ENCODE data around the gene RBM6.

The RBM6 gene

GRCh38 chr3:50120364-50121071 lies 180.6 kb downstream of the RBM6 start:
- H3K4me3 Mint-ChIP-seq, result no peak overlapping the region
- H3K27ac Mint-ChIP-seq (ENCODE audit: low read depth), result no peak overlapping the region
- no peaks in the 10 kb centered on the region for H3K27me3 Mint-ChIP-seq
- no peak for DNase-seq (ENCODE audit: low spot score in 2 of 2)
- peaks cover 56% of the 10 kb centered on the region for H3K36me3 Mint-ChIP-seq (ENCODE audit: insufficient read depth)
- no peaks in the 10 kb centered on the region for H3K9me3 Mint-ChIP-seq
- peaks cover 11% of the 10 kb centered on the region for H3K4me1 Mint-ChIP-seq
- ATAC-seq (replicated peaks; ENCODE audit: extremely low read depth, poor library complexity, severe bottlenecking), result no peak

- Mint-ChIP-seq H3K36me3 (ENCODE audit: insufficient read depth) (peaks cover 52% of the 10 kb centered on the region), H3K4me1 (peaks cover 11% of the 10 kb centered on the region), H3K27ac (ENCODE audit: low read depth) (no peak overlapping the region), H3K4me3 (no peak overlapping the region), H3K9me3 (no peaks in the 10 kb centered on the region), H3K27me3 (no peaks in the 10 kb centered on the region)
- DNase-seq (ENCODE audit: low spot score in 2 of 2), result peak; percentile 41 to 56
- peak; percentile 90 for ATAC-seq (replicated peaks; ENCODE audit: extremely low read depth, poor library complexity, severe bottlenecking)
These were observed 181.4 kb downstream of the RBM6 start for GRCh38 chr3:50121072-50122032.

- H3K4me3 Mint-ChIP-seq, result no peak overlapping the region
- H3K27me3 Mint-ChIP-seq, result no peaks in the 10 kb centered on the region
- peaks cover 47% of the 10 kb centered on the region for H3K36me3 Mint-ChIP-seq (ENCODE audit: insufficient read depth)
- peak overlapping the region; percentile 61 for H3K27ac Mint-ChIP-seq (ENCODE audit: low read depth)
- H3K9me3 Mint-ChIP-seq, result no peaks in the 10 kb centered on the region
- DNase-seq (ENCODE audit: low spot score in 2 of 2), result no peak
- H3K4me1 Mint-ChIP-seq, result peaks cover 11% of the 10 kb centered on the region
- ATAC-seq (replicated peaks; ENCODE audit: extremely low read depth, poor library complexity, severe bottlenecking), result no peak
These were observed 182.1 kb downstream of the RBM6 start for GRCh38 chr3:50122071-50122470.

GRCh38 chr3:50122661-50123391 lies 182.9 kb downstream of the RBM6 start:
- Mint-ChIP-seq H3K36me3 (ENCODE audit: insufficient read depth) (peaks cover 43% of the 10 kb centered on the region), H3K27me3 (no peaks in the 10 kb centered on the region), H3K9me3 (no peaks in the 10 kb centered on the region), H3K27ac (ENCODE audit: low read depth) (peak overlapping the region; percentile 61), H3K4me3 (no peak overlapping the region), H3K4me1 (peaks cover 11% of the 10 kb centered on the region)
- DNase-seq (ENCODE audit: low spot score in 2 of 2) (no peak), ATAC-seq (replicated peaks; ENCODE audit: extremely low read depth, poor library complexity, severe bottlenecking) (no peak)

- Mint-ChIP-seq H3K4me1 (peaks cover 11% of the 10 kb centered on the region), H3K27ac (ENCODE audit: low read depth) (peak overlapping the region; percentile 61), H3K36me3 (ENCODE audit: insufficient read depth) (peaks cover 36% of the 10 kb centered on the region), H3K27me3 (no peaks in the 10 kb centered on the region), H3K9me3 (no peaks in the 10 kb centered on the region), H3K4me3 (no peak overlapping the region)
- no peak for ATAC-seq (replicated peaks; ENCODE audit: extremely low read depth, poor library complexity, severe bottlenecking)
- DNase-seq (ENCODE audit: low spot score in 2 of 2), result no peak
These were observed 183.6 kb downstream of the RBM6 start for GRCh38 chr3:50123394-50124051.

GRCh38 chr3:50124052-50124799 lies 184.3 kb downstream of the RBM6 start:
- no peak for DNase-seq (ENCODE audit: low spot score in 2 of 2)
- H3K27ac Mint-ChIP-seq (ENCODE audit: low read depth), result peak overlapping the region; percentile 44
- ATAC-seq (replicated peaks; ENCODE audit: extremely low read depth, poor library complexity, severe bottlenecking), result no peak
- peaks cover 31% of the 10 kb centered on the region for H3K36me3 Mint-ChIP-seq (ENCODE audit: insufficient read depth)
- no peaks in the 10 kb centered on the region for H3K27me3 Mint-ChIP-seq
- H3K4me1 Mint-ChIP-seq, result peaks cover 11% of the 10 kb centered on the region
- no peaks in the 10 kb centered on the region for H3K9me3 Mint-ChIP-seq
- no peak overlapping the region for H3K4me3 Mint-ChIP-seq

GRCh38 chr3:50124800-50125178 lies 184.8 kb downstream of the RBM6 start:
- H3K27ac Mint-ChIP-seq (ENCODE audit: low read depth), result no peak overlapping the region
- no peaks in the 10 kb centered on the region for H3K27me3 Mint-ChIP-seq
- H3K9me3 Mint-ChIP-seq, result no peaks in the 10 kb centered on the region
- no peak for DNase-seq (ENCODE audit: low spot score in 2 of 2)
- no peak overlapping the region for H3K4me3 Mint-ChIP-seq
- H3K4me1 Mint-ChIP-seq, result peaks cover 11% of the 10 kb centered on the region
- ATAC-seq (replicated peaks; ENCODE audit: extremely low read depth, poor library complexity, severe bottlenecking), result no peak
- H3K36me3 Mint-ChIP-seq (ENCODE audit: insufficient read depth), result peaks cover 27% of the 10 kb centered on the region

- no peak overlapping the region for H3K4me3 Mint-ChIP-seq
- peaks cover 21% of the 10 kb centered on the region for H3K36me3 Mint-ChIP-seq (ENCODE audit: insufficient read depth)
- H3K9me3 Mint-ChIP-seq, result no peaks in the 10 kb centered on the region
- ATAC-seq (replicated peaks; ENCODE audit: extremely low read depth, poor library complexity, severe bottlenecking) (no peak), DNase-seq (ENCODE audit: low spot score in 2 of 2) (no peak)
- H3K27me3 Mint-ChIP-seq, result no peaks in the 10 kb centered on the region
- peak overlapping the region; percentile 77 for H3K27ac Mint-ChIP-seq (ENCODE audit: low read depth)
- H3K4me1 Mint-ChIP-seq, result peaks cover 11% of the 10 kb centered on the region
These were observed 185.8 kb downstream of the RBM6 start for GRCh38 chr3:50125541-50126286.

- no peaks in the 10 kb centered on the region for H3K27me3 Mint-ChIP-seq
- peaks cover 11% of the 10 kb centered on the region for H3K4me1 Mint-ChIP-seq
- H3K9me3 Mint-ChIP-seq, result no peaks in the 10 kb centered on the region
- H3K36me3 Mint-ChIP-seq (ENCODE audit: insufficient read depth), result peaks cover 15% of the 10 kb centered on the region
- ATAC-seq (replicated peaks; ENCODE audit: extremely low read depth, poor library complexity, severe bottlenecking) (no peak), DNase-seq (ENCODE audit: low spot score in 2 of 2) (no peak)
- peak overlapping the region; percentile 77 for H3K27ac Mint-ChIP-seq (ENCODE audit: low read depth)
- no peak overlapping the region for H3K4me3 Mint-ChIP-seq
These were observed 186.6 kb downstream of the RBM6 start for GRCh38 chr3:50126287-50127211.

All from central memory CD8-positive, alpha-beta T cell (primary cell).